Left ventricle myocardium inferior (tissue), 1 donor: Measurements from ENCODE around the gene GPC6. TPM values are rescaled to one million over a fixed set of nuclear protein-coding genes. Genes with fewer than 3 reads are reported as not detected.

Experiments
- DNase-seq: peaks from one replicate; pipeline ENCODE4 v3.0.0-alpha.2; 2020
- H3K27ac ChIP-seq: fragments of 200-600 bp; replicated peaks from 2 replicates; pipeline ENCODE4 v1.8.0; 2021
- H3K27me3 ChIP-seq: fragments of 200-600 bp; 2 replicates; pipeline ENCODE4 v1.8.0; 2021; ENCODE audit warnings: low read depth
- H3K36me3 ChIP-seq: fragments of 200-600 bp; 2 replicates; pipeline ENCODE4 v1.8.0; 2021
- H3K4me1 ChIP-seq: fragments of 200-600 bp; 2 replicates; pipeline ENCODE4 v1.8.0; 2021
- H3K4me3 ChIP-seq: fragments of 200-600 bp; 2 replicates; pipeline ENCODE4 v1.8.0; 2021; ENCODE audit warnings: mild to moderate bottlenecking, moderate library complexity
- H3K9me3 ChIP-seq: fragments of 200-600 bp; replicated peaks from 2 replicates; pipeline ENCODE4 v1.8.0; 2021
- CTCF ChIP-seq: fragments of 200-600 bp; IDR thresholded peaks from 2 replicates; pipeline ENCODE4 v1.8.0; 2021; ENCODE audit warnings: antibody characterized with exemption, mild to moderate bottlenecking, borderline replicate concordance
- intact Hi-C: fragments of 100-400 bp; cut with micrococcal nuclease; formaldehyde crosslinking; loops from one replicate; pipeline ENCODE4 v1.11.0; 2022
- total RNA-seq: library from RNA; stranded (reverse); fragmentation: NEBNext Ultra II Directional; extraction: Animal tissue kit (Norgen Biotek cat#: 25700); gene quantifications from one replicate; pipeline ENCODE4 v1.2.1, GENCODE V29; 2021
- donor health status: DM: no; HTN: yes; CAD: no; lungs with severe emphysema.

GPC6 gene
- total RNA-seq, 1 donor from 2014 or later, result 1.8 TPM

- Histone ChIP-seq H3K9me3 (no peaks in the 10 kb centered on the region), H3K4me1 (no peaks in the 10 kb centered on the region), H3K36me3 (no peaks in the 10 kb centered on the region), H3K27me3 (no peaks in the 10 kb centered on the region), H3K27ac (no peak overlapping the region), H3K4me3 (no peak overlapping the region)
- DNase-seq, result no peak
- no peak for TF ChIP-seq CTCF
- intact Hi-C loops, result no loop called here
Measured at GRCh38 chr13:93552596-93552995, 326.0 kb downstream of the GPC6 start.

- no peaks in the 10 kb centered on the region for H3K36me3 ChIP-seq
- no peak for TF ChIP-seq CTCF
- DNase-seq, result no peak
- H3K4me1 ChIP-seq, result no peaks in the 10 kb centered on the region
- no peak overlapping the region for H3K27ac ChIP-seq
- intact Hi-C loops, result no loop called here
- no peaks in the 10 kb centered on the region for H3K27me3 ChIP-seq
- no peaks in the 10 kb centered on the region for H3K9me3 ChIP-seq
- H3K4me3 ChIP-seq, result no peak overlapping the region
Measured at GRCh38 chr13:93554514-93554913, 327.9 kb downstream of the GPC6 start.

GRCh38 chr13:93558637-93559036 lies 332.0 kb downstream of the GPC6 start:
- Histone ChIP-seq H3K27me3 (no peaks in the 10 kb centered on the region), H3K4me1 (no peaks in the 10 kb centered on the region), H3K9me3 (no peaks in the 10 kb centered on the region), H3K4me3 (no peak overlapping the region), H3K27ac (no peak overlapping the region), H3K36me3 (no peaks in the 10 kb centered on the region)
- DNase-seq, result no peak
- no peak for TF ChIP-seq CTCF
- intact Hi-C loops, result no loop called here

- no peaks in the 10 kb centered on the region for H3K9me3 ChIP-seq
- no peaks in the 10 kb centered on the region for H3K4me1 ChIP-seq
- H3K4me3 ChIP-seq, result no peak overlapping the region
- no peaks in the 10 kb centered on the region for H3K36me3 ChIP-seq
- no peak overlapping the region for H3K27ac ChIP-seq
- no peaks in the 10 kb centered on the region for H3K27me3 ChIP-seq
- DNase-seq, result no peak
- intact Hi-C loops, result no loop called here
- TF ChIP-seq CTCF, result no peak
Measured at GRCh38 chr13:93559718-93560117, 333.1 kb downstream of the GPC6 start.

- intact Hi-C loops, result no loop called here
- H3K36me3 ChIP-seq, result no peaks in the 10 kb centered on the region
- no peaks in the 10 kb centered on the region for H3K27me3 ChIP-seq
- no peaks in the 10 kb centered on the region for H3K4me1 ChIP-seq
- DNase-seq, result no peak
- H3K9me3 ChIP-seq, result no peaks in the 10 kb centered on the region
- H3K27ac ChIP-seq, result no peak overlapping the region
- no peak overlapping the region for H3K4me3 ChIP-seq
- TF ChIP-seq CTCF, result no peak
Measured at GRCh38 chr13:93561576-93562225, 335.1 kb downstream of the GPC6 start.

GRCh38 chr13:93562676-93563075 lies 336.1 kb downstream of the GPC6 start:
- Histone ChIP-seq H3K4me3 (no peak overlapping the region), H3K36me3 (no peaks in the 10 kb centered on the region), H3K4me1 (no peaks in the 10 kb centered on the region), H3K27me3 (no peaks in the 10 kb centered on the region), H3K27ac (no peak overlapping the region), H3K9me3 (no peaks in the 10 kb centered on the region)
- TF ChIP-seq CTCF, result no peak
- no peak for DNase-seq
- intact Hi-C loops, result no loop called here
